Effector CD4-positive, alpha-beta T cell (primary cell): ENCODE data around the gene KCNH5.

Source experiments
- DNase-seq: peaks from one replicate; pipeline ENCODE4 v3.0.0-alpha.2; 2020

KCNH5 gene

DNA sequence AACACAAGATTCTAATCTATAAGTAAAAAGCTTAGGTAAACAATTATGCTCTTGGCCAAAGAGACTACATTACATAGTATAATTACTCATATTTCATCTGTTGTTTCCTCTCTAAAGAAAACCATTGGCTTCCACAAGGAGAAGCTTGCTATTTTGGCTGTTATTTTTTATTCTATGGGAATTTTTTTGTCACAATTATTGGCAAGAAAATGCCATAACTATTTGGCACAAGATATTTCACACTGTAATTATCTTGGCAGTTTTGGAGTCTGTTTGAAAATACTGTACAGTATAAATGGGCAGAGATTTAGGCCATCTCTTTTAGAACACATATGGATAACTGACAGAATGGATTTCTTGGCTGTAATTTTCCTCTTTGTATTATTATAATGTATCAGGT lies 51.2 kb downstream of the KCNH5 start:
- DNase-seq = no peak

DNA sequence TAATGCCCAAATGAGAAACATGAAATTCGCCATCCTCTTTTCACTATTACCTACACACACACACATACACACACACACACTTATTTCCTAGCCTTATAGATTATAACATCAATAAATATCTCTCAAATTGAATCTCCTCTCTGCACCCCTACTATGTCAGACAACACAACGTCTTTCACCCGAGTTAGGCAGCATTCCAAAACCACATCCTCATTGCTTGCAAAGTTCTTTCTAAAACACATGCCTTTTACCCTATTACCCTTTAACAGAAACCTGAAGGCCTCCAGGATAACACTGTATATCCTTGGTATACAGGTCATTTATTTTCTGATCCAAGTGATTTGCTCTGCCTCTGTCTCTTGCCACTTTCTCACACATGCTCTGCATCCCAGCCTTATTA lies 56.3 kb downstream of the KCNH5 start:
- no peak for DNase-seq

DNA sequence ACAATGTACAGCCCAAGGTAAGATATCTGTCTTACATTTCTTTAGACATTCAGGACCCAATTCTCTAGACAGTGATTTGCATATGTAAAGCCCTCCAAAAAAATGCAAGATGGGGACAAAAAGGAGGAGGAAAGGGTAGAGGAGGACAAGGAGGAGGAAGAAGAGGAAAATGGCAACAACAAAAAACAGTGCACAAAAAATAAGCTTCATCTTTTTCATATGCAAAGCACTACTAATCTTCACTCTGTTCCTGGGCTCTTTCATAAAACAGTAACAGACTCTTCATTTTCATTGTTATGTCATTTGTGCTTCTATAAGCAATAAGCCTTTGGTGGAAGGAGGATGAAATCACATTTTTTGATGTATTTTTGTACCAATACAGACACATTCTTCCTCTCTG lies 61.4 kb downstream of the KCNH5 start:
- DNase-seq = no peak

DNA sequence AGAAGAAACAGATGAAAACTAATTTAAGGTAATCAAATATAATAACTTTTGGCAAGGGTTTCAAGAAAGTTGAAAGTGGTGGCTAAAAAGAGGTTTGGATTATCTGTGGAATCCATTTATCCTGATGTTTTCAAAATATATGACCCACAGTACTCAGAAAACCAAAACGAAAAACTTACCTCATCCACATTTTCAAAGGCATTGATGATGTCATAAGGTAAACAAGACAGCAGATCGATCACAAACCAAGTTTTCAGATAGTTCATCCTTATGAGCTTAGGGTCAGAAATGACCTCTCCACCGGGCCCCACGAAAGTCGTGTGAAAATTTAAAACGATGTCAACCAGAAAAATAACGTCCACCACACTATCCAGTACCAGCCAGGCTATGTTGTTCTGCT lies 64.6 kb downstream of the KCNH5 start:
- DNase-seq = no peak

DNA sequence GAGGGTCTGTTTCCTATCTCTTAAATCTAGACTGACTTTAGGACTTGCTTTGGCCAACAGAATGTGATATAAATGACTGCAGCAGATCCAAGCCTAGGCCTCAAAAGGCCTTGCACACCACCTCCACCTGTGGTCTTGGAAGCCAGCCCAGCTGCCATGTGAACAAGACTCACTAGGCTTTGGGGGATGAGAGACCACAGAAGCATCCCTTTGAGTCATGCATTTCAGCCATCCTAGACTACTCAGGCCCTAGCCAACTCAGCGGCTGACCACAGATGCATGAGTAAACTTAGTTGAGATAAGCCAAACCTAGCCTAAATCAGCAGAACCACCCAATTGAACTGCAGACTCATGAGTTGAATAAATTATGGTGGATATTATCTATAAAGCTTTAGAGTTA lies 87.7 kb downstream of the KCNH5 start:
- DNase-seq = no peak

DNA sequence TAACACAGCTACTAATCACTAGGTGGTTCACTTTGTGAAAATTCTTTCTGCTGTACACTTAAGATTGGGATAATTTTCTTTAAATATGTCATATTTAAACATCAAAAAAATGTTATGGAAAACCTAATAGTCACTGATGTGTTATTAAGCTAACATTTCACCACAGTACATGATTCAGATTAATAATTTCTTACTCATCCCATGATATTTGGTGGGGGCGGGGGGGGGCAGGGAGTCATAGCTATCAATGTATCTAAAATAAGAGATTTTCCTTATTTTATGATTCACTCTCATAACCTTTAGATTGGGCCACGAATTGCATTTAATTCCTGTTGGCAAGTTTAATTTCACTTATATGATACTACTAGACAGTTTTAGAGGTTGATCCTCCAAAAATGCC lies 88.8 kb downstream of the KCNH5 start:
- DNase-seq = no peak

DNA sequence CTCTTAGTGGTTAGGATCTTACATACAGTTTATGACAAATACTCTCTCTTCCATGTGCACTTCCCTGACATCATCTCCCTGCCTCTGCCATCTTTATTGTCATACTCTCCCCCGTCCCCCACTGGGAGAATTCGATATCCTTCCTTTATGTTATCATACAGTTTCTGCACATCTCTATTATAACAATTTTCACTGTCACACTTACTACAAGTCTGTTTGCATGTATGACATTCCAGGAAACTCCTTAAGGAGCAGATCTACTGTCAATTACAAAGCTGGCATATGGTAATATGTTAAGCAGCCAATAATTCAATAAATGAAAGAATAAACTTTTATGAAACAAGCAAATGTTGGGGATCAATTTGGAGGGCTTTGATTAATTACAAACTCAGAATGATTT lies 91.1 kb downstream of the KCNH5 start:
- DNase-seq = no peak

DNA sequence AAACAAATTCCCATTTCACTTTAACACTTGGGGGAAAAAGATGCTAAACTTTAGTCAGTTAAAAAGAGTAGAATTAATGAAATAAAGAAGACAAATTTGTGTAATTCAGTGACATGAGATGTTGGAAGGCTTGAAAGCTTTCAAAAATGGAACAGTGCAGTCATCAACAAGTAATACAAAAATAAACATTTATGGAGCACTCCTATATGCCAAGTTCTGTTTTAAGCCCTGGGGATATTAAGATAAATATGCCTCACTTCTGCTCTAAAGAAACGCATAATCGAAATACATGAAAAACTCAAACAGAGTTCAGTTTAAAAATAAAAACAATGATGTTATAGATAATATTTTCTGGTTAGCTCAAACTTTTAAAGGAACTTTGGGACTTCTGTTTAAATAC lies 93.0 kb downstream of the KCNH5 start:
- DNase-seq = no peak

DNA sequence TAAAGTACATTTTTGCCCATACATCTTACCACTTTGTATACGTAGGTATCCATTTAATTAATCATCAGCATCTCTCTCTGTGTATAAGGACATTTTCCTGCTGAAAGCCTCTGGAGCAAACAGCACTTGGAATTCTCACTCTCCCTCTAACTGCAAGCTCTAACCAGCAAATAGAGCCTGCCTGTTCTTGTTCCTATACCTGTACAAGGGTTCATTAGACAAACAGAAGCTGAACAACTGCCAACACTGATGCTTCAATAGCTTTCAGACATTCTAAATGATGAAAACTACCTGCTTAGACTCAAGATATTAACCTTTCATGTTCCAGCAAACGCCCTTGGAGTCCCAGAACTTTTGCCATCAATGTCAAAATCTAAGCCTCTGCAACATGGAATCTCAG lies 98.0 kb downstream of the KCNH5 start:
- no peak for DNase-seq

DNA sequence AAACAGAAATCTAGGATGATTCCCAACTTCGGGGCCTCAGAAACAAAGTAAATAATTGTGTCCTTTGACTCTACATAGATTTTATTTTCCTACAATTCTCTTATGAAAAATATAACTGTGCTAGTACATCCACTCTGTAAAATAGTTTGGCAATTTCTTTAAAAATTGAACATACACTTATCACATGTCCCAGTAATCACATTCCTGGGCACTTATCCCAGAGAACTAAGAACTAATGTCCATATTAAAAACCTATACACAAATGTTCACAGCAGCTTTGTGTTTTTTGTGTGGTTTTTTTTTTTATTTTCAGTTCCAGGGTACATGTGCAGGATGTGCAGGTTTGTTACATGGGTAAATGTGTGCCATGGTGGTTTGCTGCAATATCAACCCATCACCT lies 99.0 kb downstream of the KCNH5 start:
- no peak for DNase-seq

DNA sequence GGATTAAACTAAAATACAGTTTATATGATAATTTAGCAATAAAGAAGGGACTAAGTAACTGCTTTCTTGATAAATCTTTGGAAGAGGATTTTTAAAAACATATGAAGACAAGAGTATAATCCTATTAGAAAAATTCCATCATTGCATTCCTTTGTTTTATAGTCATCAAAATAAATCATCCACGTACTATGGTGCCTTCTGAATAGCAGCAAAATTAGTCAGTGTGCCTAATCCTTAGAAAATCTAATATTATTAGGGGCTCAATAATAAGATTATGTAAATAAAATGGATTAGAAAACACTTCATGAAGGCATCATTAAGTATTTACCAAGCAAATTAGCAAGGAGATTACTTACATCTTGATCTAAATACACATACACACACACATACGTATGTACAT lies 102.1 kb downstream of the KCNH5 start:
- DNase-seq = no peak

DNA sequence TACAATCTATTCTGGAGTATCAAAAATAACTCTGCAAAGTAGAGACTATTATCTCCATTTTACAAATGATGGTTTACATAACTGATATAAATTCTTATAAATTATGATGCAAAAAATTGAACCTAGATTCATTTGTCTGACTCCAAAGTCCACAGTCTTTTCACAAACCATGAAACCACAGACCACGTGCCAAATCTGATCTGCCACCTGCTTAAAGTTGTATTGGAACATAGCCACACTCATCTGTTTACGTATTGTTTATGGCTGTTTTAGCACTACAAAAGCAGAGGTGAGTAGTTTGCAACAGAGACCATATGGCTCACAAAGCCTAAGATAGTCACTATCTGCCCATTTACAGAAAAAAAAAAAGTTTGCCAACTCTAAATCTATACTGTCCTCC lies 105.3 kb downstream of the KCNH5 start:
- no peak for DNase-seq

DNA sequence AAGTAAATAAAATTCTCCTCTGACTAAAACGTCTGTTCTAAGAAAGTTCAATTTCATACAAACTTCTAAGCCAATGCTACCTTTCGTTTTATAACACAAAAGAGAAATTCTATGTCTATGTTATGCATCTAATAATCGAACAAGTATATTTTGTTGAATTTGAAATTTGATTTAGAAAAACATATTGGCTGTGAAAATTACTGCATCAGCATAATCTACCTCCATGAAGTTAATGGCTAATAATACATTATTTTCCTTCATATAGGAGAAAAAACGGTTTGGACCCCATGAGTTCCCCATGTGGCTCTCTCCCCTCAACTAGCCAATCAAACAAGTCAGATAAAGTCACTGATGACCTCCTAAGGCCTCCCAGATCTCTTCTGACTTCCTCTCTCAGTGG lies 106.5 kb downstream of the KCNH5 start:
- DNase-seq = no peak

DNA sequence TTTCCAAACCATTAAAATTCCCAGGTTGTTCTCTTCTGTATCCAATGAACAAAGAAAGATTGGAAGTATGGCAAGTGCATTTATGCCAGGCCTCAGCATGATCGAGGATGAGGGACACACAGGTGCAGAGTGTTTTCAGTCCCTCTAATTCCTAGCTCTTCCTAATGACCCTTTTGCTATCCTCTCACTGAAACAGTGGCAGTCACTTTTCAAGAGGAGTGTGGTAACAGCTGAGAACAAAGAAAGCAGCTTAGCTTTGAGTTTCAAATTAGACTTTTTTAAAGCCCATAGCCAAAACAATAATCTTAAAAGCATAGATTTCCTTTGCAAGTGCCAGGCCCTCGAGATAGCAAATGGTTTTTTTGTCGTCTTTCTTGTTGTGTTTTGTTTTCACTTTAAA lies 110.8 kb downstream of the KCNH5 start:
- no peak for DNase-seq

DNA sequence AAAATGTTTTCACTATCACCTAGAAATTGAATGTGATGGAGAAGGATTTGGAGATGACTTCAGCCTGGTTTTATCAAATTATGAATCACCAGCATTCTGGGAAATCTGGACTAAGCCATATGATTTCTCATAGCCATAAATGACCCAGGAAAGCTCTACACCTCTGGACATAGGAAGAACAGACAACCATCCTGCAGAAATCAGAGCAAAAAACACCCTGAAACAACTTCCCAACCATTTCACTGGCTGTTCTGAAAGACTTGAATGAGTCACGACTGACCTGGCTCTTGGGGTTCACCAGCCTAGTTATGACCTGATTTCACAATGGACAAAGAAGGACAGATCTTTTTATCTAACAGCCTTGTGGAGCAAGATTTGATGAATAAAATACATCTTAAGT lies 123.8 kb downstream of the KCNH5 start:
- DNase-seq = no peak

DNA sequence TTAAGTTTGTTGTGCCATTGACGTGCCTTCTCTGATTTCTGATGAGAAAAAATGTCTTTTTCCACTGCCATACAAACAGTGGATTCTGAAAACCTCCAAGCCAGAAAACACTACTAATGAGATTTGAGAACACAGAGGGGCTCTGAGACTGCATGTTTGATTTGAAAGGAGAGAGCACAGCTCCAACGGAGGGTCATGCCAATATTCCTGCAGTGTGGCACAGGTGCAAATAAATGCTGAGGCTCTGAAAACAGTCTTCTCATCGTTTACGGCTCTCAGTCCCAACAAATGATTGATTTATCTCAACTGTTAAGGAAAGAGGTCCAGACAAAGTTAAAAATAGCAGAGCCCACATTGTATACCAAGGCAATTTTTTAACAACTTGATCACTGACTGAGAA lies 128.7 kb downstream of the KCNH5 start:
- no peak for DNase-seq

DNA sequence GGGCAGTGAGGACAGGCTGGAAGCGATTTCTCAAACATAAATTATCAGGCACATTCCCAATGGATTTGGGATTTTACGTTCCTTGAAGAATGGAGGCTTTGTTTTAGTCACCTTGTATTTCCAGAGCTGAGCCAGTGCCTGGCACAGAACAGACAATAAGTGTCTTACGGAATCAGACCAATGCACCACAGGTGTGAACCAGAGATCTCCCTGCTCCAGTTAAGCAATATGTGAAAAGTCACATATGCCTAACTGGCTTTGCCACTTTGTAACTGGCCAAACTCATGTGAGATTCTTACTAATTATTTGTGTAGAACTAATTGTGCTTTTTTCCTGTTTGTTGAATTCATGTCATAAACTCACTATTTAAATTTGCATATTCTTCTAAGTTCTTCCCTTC lies 130.4 kb downstream of the KCNH5 start:
- no peak for DNase-seq

DNA sequence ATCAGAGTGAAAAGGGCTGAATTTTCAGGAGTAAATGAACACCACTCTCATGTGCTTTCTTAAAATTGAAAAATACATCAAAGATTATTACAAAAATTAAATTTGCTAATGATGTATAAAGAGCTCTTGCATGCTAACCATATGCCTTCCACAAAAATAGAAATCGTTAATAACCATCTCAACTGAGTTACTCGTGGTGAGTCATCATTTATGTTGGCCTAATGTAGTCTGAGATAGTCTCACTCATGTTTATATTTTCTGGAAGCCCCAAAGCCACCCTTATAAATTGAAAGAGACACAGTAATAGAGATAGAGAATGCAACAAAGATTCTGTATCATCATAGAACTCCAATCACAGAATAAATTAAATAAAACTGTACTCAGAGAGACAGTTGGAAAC lies 131.2 kb downstream of the KCNH5 start:
- no peak for DNase-seq

DNA sequence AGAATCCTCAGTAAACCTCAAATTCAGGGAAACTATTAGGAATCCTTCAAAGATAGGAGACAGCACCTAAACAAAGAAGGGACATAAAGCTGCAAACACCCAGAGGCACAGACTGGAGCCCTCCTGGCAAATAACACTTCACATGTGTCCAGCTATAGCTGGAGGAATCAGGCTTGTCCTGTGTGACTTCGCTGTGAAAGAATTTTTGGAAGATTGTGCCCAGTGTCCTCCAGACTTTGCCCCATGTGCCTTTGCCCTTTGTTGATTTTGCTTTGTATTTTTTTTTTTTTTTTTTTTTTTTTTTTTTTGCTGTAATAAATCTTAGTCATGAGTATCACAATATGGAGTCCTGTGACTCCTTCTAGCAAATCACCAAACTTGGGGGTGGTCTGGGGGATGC lies 136.8 kb downstream of the KCNH5 start:
- no peak for DNase-seq

DNA sequence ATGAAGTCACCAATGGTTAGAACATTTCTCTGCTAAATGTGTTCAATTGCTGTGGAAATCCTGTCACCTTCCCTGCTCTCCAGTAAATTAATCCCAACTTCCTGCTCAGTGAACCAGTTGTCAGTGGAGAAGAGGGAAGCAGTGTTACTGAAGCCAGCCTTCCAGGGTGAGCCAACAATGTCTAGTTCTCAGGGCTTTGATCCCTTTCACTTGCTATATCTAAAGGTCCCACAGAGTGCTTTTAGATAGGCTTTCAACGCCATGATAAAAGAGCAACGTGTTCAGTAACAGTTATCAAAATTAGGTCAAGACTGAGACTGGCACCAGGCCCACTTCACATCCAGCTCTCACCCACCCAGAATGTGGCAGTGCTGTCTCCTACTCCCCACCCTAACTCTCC lies 139.7 kb downstream of the KCNH5 start:
- DNase-seq = no peak

DNA sequence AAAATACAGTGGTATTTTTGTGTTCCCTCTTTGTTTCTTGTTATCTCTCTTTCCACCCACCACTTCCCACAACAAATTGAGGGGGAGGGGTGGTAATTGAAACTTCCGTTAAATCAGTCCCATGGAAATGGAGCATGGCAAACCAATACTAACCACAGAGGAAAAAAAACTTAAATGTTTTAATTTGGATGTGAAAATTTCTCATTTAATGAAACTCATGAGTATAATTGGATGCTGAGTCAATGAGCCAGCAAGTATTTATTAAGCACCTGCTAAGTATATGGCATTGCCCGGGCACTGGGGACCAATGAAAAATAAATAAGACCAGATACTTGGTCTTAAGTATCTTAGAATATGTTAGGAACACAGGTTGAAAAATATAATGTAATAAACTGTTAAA lies 147.5 kb downstream of the KCNH5 start:
- no peak for DNase-seq

DNA sequence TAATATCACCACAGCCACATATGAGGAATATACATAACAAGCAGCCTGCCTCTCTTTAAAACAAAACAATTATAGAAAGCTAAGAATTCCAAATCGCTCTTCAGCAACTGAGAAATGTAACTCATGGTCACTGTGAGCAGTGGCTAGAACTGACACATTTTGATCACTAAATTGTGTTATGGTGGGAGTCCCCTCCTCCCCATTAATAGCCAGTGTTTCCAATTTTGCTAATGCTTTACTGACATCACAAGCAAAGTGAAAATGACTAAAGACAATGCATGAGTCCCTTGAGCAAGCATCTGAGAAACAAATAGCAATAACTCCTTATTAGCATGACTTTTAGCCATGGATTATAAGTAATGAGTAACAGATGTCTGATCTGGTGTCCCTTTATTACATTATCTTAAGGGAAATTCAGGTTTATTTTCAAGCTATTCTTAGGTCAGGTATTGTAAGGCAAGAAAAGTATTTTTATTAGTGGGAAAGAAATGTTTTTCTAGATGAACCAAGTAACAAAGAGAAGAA lies 148.3 kb downstream of the KCNH5 start:
- no peak for DNase-seq

DNA sequence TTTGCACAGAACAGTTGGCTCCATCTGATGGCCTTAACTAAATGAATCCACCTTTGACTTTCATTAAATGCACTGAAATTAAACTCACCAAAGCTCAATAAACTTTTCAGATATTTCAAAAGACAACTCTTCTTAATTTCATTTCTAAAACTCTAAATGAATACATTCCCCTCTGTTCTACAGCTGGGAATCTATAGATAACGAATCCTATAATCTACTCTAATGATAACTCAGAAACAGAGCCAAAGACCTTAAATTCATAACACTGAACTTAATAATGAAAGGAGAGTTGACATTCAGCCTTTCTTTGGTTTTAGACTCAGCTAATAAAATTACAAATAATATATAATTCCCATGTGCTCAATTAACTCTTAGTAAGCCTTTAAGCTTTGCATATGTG lies 150.5 kb downstream of the KCNH5 start:
- DNase-seq = no peak

DNA sequence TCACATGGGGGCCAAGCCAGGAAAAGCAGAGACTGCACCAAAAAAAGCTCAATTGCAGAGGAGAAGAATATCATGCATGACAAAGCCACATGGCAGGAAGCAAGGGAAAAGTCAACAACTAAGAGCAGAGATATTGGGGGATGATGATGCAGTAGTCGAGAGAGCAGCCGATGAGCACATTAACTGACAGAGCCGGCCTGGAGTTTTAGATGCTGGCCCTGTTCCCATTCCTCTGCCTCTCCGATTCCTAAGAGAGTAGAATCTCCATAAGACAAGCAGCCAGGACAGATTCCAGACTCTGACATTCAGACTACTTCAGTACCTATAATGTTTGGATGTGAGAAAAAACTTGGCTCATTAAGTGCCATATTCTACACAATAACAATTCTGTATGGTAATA lies 155.9 kb downstream of the KCNH5 start:
- no peak for DNase-seq

DNA sequence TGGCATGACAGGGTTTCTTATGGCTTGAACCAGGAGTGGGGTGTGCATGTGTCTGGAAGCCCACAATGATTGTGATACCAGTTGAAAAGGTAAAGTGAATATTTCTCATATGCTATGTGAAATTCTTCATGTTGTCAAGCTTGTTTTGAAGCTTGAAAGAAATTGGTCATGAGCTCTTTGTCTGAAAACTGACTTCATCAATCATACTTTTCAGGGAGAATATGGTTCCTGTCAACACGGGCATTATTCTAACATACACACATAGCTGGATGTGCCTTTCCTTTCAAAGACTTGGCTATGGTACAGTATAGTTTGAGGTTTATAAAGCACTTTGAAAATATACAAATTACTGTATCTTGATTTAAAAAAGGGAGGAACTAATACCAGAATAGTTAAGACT lies 158.8 kb downstream of the KCNH5 start:
- DNase-seq = no peak

DNA sequence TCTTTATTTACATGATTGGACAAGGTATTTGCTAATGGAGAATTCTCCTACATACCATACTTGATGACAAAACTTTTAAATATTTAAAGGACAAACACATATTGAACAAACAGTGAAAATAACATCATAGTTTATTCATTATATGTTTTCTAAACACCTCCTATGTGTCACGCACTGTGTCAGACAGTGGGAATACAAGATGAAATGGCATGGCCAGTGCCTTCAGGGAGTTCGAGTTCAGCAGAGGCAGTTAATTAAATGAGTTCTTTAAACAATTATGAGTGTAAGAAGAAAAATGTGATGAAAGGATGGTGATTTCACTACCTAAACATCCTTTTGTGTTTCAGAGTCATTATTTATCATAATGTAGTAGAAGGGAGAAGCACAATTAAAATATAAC lies 159.8 kb downstream of the KCNH5 start:
- DNase-seq = no peak
